Putamen (tissue), 1 donor: ENCODE measurements around the gene RHEB.

Source experiments
- DNase-seq: peaks from one replicate; pipeline ENCODE4 v3.0.0-alpha.2; 2016; ENCODE audit warnings: low spot score

Gene RHEB

GRCh38 chr7:151524845-151525244 lies 5.2 kb upstream of the RHEB start:
- no peak for DNase-seq

DNA sequence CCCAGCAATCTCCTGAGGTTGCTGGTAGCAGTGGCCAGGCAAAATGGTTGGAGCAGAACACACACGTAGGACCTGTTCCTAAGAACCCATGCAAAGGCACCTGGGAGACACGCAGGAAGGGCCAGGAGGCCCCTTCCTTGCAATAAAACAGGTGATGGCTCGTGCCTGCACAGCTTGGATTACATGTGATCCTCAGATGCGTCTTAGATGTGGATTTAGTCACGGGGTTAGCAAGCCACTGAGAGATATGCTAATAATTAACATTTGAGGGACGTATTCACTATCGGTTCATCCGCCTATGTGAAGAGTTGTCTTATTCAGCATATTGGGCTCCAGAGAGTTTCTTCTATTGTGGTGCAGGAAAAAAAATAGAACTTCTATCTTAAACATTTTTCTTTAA lies 4.6 kb upstream of the RHEB start:
- no peak for DNase-seq

- peak; percentile 31 for DNase-seq
These were observed 945 bp upstream of the RHEB start for GRCh38 chr7:151520419-151521261.

GRCh38 chr7:151518947-151519764 lies 539 bp downstream of the RHEB start:
- DNase-seq, result peak; percentile 41

DNA sequence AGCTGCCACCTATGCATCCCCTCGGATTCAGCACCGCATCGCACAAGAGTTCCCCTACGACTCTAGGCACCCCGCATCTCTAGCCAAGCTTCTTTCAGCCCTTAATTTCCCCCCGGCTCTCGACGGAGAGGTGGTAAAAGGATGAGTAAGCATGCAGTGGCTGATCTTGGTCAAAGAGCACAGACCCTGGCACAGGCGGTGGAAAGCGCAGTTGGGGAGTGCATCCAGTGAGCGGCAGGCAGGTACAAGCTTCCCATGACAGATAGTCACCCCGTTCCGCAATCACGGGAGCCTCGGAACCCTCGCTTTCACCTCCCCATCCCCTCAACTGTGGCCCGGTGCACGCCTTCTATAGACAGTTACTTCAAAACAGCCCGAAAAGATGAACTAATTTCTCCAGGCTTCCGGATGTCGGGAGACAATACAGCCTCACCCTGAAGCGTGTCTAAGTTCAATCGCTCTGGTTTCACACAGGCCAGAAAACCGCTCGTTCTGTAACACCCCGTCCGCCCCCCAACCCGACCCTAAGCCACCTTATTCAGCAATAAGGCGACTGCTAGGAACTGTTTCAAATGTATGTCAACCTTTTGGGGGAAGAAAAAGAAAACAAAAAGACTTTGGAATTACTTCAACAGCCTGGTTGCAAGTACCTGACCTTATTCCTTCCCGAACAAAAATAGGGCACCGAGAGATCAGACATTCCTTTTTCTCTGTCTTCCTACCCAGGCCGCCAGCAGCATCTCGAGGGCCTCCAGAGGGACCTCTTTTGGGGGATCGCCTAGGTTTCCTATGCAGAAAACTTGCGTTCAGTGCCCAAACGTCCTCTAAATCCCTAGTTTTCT lies 1.4 kb downstream of the RHEB start:
- DNase-seq, result no peak

DNA sequence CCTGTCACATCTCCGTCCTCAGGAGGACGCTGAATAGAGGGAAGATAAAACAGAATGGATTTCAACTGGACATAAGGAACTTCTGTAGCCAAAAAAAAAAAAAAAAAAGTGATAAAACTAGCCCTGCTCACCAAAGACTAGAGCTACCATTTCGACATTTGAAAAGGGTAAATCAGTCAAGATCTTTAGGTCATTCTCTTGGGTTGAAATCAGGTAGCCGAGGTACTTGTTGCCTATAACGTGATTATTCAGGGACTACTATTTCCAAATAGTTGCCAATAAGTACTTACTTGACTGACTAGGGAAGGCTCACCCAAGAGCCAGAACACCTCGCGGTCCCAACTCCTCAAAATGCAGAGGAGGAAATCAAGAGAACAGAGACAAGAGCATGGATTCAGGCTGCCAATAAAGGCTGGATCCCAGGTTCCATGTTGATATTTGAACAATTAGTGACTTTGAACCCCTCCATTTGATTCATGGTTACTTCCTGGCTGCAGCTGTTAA lies 2.0 kb downstream of the RHEB start:
- DNase-seq, result no peak

GRCh38 chr7:151515276-151515565 lies 4.5 kb downstream of the RHEB start:
- no peak for DNase-seq

GRCh38 chr7:151514461-151515275 lies 5.0 kb downstream of the RHEB start:
- DNase-seq, result no peak

DNA sequence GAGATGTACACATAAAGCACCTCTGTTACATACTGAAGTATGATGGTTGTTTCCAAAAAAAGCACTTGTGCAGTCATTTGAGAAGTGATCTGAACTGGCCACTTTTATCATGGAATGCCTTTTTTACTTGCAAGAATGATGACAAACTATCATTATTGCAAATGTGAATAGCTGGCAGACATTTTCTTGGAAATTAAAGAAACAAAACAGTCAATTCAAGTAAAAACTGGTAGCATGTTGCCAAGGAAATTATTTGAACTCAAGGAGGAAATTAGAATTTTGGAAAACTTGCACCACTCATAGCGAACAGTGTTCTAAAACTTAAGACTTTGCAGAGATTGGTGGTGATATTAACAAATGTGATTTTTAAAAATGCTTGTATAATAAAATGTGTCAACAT lies 6.6 kb downstream of the RHEB start:
- no peak for DNase-seq

GRCh38 chr7:151512353-151512752 lies 7.3 kb downstream of the RHEB start:
- DNase-seq, result no peak

DNA sequence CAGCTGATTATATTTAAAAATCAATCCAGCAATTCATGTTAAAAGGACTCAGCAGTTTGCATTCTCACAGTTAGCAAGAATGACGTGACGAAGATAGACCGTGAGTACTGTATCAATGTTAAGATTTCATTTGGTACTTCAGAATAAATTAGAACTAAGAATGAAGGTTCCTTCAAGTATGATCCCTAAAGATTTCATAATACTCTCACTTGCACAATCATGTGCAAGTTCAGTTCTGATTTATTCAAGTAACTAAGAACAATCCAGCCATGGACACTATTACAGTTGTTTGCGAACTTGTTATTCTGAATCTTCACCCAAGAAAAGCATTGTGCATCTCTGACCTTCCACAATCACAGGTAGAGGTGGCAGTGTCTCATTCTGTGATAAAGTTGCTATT lies 7.7 kb downstream of the RHEB start:
- no peak for DNase-seq

- no peak for DNase-seq
These were observed 8.4 kb downstream of the RHEB start for GRCh38 chr7:151511270-151511669.

- no peak for DNase-seq
These were observed 9.9 kb downstream of the RHEB start for GRCh38 chr7:151509670-151510333.

GRCh38 chr7:151508991-151509390 lies 10.7 kb downstream of the RHEB start:
- DNase-seq, result no peak

- DNase-seq, result no peak
These were observed 11.9 kb downstream of the RHEB start for GRCh38 chr7:151507806-151508205.

- DNase-seq, result peak; percentile 36
These were observed 12.8 kb downstream of the RHEB start for GRCh38 chr7:151506901-151507382.

DNA sequence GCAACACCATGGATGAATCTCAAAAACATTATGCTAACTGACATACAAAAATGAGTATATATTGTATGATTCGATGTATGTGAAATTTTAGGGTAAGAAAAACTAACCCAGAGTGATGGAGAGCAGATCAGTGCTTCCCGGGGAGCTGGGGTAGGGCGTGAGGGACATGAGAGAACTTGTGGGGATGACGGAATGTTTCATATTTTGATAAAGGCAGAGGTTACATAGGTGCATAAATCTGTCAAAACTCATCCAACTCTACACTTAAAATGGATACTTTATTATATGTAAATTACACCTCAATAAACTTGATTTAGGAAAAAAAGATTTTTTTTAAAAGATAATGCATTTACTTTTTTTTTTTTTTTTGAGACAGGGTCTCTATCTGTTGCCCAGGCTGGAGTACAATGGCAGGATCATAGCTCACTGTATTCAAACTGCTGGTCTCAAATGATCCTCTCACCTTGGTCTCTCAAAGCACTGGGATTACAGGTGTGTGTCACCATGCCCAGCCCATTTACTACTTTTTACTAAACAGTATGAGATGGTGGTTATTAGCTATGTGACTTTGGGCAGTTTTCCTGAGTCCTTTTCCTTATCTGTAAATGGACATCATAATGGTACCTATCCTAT lies 13.7 kb downstream of the RHEB start:
- DNase-seq, result no peak

DNA sequence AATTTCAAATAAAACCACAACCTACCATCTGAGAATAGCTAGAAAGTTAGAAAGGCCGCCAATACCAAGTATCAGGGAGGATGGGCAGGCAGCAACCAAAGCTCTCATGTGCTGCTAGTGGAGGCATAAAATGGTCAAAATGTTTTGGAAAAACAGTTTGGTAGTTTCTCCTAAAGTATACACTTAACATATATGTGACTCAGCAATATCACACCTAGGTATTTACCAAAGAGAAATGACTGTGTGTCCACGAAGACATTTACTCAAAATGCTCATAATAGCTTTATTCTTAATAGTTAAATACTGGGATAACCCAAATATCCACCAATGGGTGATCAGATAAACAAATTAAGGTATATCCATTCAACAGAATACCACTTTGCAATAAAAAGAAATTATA lies 14.3 kb downstream of the RHEB start:
- no peak for DNase-seq

DNA sequence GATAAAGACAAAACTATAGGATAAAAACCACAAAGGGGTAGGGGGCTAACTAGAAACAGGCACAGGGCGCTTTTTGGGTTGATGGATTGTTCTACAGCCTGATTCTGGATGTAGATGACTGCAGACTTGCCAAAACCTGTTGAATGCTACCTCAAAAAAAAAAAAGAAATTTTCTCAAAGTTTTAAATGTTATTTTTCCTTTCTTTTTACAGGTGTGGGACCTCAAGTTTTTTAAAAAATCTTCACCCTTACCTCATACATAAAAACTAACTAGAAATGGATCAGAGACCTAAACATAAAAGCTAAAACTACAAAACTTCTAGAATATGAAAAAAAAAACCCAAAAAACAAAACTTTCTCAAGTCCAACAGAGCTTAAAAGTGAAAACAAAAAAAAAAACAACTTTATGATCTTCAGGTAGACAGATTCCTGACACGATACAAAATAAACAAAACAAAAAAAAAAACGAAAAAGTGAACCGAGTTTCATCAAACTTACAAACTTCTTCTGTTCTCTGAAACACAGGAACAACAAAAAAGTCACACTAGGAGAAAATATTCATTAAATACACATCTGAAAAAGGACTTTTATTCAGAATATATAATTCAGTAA lies 14.9 kb downstream of the RHEB start:
- no peak for DNase-seq
